HS-27A (cell line): ENCODE results near the gene IQSEC1.

Source experiments
- DNase-seq: peaks from one replicate; pipeline ENCODE4 v3.0.0-alpha.2; 2012; ENCODE audit warnings: low read depth, missing footprints

The IQSEC1 gene

GRCh38 chr3:12934431-12934830, 138.8 kb downstream of the IQSEC1 start:
- DNase-seq: no peak

DNA sequence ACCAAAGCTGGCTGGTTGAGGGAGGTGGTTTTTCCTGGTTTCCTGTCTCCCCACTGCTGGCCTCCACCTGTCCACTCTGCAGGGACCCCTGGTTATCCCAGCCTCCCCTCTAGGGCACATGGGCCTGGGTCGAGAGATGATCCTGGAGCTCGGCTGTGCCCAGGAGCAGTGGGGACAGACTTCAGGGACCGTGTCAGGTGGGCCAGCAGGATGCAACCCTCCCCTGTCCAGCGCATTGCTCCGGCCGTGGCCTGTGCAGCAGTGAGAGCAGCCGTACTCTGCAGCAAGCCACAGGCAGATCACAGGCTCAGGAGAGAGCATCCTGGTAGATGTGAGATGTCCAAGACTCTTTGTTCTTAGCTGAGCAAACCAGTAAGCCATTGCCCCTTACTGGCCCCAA, 139.3 kb downstream of the IQSEC1 start:
- DNase-seq: no peak

DNA sequence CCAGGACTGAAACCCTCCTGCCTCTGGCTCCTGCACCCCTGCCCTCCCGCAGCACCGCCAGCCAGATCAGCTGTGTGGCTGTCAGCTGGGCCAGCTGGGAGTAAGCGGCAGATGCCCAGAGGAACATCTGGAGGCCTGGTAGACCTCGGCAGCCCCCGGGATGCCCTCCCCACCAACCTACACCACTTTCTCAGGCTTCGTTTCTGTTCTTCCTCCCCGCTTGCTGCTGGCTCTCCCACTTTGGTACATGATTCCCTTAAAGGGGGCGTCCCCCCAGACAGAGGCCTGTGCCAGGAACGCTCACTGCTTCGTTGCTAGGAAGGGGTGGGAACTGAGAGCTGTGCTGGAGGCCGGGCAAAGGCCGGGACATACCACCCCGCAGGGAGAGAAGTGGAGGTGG, 140.5 kb downstream of the IQSEC1 start:
- no peak for DNase-seq

- DNase-seq: no peak
Measured at GRCh38 chr3:12932347-12932746, 140.9 kb downstream of the IQSEC1 start.

- DNase-seq: no peak
Measured at GRCh38 chr3:12931273-12931905, 141.8 kb downstream of the IQSEC1 start.

DNA sequence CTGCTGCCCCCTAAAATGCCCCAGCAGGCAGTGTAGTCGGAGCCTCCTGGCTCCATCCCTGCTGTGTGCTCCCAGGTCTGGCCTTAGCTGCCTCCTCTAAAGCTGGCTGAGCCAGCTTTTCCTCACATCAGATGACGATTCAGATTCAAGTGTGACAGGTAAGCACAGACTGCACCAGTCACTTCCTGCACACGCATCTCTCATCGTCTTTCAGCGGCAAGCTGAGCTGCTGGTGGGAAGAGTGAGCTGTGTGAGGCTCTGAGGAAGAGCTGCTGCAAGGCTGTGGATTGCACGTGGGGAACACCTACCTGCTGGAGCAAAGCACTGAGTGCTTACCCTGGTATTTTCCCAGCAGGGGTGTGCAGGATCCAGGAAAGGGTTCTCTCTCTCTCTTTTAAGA, 143.4 kb downstream of the IQSEC1 start:
- no peak for DNase-seq

DNA sequence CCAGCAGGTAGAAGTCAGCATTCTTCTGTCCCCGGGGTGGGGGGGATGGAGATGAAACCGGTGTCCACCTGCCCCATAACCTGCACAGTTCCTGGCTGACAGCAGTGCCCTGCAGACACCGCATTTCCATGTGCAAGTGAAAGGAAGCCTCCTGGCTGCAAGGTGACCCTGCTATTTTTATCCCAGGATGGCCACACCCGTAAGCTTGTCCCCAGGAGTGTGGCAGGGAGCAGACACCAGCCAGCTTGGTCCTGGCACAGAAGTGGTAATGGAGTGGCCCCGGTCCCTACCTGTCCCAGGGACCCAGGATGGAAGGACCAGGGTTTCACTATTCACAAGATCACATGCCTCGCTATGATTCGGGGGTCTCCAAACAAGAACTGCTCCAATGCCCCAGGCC, 146.6 kb downstream of the IQSEC1 start:
- no peak for DNase-seq

GRCh38 chr3:12925648-12926047, 147.6 kb downstream of the IQSEC1 start:
- DNase-seq: no peak

DNA sequence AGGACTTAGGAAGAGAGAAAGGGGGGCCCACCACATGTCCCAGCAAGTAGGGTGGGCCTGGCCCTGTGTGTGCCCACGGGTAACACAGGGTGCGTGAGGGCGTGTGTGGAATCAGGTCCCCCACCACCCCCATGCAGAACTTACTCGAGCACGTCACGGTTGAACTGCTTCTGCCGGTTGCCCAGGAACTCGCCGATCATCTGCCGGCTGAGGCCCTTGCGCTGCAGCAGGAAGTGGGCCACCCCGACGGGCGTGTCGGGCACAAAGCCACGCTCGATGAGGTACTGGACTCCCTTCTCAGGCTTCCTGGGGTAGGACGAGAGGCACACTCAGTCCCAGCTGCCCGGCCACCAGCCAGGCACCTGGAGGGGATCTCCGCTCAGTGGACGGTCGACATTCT, 148.8 kb downstream of the IQSEC1 start:
- DNase-seq: no peak

- no peak for DNase-seq
Measured at GRCh38 chr3:12922881-12923431, 150.3 kb downstream of the IQSEC1 start.

GRCh38 chr3:12922306-12922705, 150.9 kb downstream of the IQSEC1 start:
- DNase-seq: no peak

DNA sequence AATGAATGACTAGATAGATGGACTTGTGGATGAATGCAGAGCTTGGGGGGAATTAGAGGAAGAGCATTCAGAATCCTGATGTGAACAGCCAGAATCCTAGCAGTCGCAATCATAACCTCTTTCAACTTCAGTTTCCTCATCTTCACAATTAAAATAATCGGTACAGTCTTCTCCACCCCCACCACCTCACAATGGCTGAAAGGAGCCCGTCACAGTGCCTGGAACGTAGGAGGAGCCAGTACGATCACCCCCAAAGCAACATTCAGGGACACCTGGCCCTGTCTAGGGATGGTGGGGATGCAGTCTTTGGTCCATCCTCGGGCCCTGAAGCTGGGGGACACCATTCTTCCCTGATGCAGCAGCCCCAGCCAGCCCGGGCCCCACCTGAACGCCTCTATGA, 151.5 kb downstream of the IQSEC1 start:
- DNase-seq: no peak

DNA sequence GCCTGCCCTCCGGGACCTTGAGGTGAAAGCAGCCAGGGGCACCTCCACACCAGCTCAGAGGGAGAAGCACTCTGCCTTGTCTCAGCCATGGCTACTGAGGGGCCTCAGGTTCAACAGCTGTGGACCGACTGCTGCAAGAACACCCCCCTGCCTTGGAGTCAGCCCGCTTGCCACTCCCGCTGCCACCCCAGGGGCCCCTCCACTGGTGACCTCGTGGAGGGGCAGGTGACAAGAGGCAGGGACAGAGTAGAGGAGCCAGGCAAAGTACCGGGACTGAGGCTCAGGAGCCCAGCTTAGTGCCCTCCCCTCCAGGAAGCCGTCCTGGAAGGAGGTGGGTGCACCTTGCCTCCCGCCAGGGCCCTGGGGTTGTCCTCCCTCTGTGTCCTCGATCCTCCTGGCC, 152.3 kb downstream of the IQSEC1 start:
- no peak for DNase-seq

DNA sequence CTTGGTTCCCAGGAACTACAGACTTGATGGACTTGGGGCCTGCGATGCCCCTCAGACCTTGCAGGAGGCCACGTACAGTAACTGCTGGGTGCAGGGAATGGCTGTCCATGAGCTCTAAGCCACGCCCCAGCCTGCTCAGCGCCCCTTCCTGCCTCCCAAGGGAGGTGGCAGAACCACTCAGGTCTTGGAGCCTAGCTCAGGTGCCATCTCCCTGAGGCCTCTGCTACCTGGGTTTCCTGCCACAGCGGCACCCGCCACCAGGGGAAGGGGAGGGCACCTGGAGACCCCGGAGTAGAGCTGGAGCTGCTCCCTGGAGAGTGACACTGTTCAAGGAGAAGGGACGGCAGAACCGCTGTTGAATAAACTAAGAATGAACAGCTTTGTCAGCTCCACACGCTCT, 154.0 kb downstream of the IQSEC1 start:
- DNase-seq: no peak

- DNase-seq: no peak
Measured at GRCh38 chr3:12918231-12918630, 155.0 kb downstream of the IQSEC1 start.

GRCh38 chr3:12916159-12916558, 157.1 kb downstream of the IQSEC1 start:
- no peak for DNase-seq

DNA sequence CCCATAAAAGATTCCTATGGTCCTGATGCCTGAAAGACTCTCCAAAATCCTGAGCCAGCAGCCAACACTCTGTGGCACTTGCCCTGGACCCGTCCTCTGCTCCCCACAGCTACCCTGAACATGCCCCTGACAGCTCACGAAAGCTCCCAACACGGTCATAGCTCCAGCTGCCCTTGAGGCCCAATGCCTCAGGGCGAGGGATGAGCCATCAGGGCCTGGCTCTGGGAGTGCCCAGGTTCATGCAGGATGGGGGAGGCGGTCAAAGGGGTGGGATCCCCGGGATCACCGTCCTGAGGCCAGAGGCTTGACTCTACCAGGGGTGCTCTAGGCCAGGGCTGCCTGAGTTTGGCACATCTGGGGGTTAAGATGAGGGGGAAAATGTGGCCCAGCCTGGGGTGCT, 159.1 kb downstream of the IQSEC1 start:
- DNase-seq: no peak

DNA sequence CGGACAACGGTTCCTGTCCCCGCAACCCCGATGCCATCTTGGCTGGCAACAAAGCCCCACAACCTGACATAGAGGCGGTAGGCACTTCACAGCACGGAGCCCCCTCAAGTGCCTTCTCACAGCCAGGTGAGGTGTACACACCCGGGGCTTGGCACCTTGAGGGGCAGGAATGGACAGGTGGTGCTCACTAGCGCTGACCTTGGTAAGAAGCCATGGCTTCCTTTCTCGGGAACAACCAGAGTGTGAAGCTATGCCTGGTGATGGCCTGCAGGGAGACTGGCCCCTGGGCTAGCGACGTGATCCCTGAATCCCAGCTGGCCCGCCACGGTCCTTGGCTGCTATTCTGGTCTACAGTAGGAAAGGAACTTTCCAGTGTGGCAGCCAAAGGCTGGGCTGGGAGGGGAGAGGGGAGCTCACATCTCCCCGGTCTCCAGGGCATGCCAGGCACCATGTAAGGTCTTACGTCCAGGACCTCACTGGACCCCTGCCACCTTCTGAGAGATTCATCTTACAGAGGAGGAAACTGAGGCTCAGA, 161.3 kb downstream of the IQSEC1 start:
- no peak for DNase-seq

DNA sequence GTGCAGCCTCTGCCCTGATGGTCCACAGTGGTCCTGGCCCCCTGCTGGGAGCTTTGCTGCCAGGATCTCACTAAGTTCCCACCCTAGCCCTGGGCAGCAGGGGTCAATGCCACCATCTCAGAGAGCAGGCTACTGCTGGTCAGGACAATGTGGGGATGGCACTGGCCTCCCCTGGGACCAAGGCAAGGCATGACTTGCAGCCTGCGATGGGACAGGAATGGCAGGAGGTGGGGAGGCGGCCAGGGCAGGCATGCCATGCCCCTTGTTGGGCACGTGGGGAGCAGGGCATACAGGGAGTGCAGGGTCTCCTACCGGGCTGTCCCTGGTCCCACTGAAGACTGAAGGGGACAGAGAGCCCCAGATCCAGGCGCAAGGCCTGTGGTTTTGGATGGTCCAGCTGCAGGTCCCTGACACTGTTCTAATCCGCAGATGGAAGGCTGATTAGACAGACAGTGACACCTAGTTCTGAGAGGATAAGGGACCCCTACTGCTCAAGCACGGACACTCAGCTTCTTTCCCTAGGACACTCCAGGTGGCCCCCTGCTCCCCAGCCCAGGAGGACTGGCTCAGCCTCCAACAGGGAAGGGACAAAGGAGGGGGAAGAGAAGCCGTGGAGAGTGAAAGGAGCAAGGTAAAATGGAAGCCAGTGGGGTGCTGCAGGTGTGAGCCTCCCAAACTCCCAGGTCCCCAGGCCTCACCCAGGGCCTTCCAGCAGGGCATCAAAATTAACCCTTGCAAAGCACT, 162.7 kb downstream of the IQSEC1 start:
- DNase-seq: no peak

DNA sequence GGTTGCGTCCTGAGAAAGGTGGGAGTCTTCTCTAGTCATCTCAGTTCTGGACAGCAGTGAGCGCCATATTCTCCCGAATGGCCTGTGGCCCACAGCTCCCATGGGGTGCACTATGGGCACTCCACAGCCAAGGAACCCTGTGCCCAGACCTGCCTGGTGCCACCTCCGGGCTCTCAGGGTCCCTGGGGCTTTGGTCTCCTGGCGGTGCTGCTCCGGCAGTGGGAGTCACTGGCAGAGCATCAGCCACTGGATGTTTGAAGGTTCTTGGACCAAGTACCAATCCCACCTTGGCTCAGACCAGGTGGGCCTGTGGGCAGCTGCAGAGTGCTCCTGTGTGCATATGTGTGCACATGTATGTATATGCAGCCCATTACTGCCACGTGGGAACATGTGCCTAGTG, 163.5 kb downstream of the IQSEC1 start:
- no peak for DNase-seq

GRCh38 chr3:12908859-12909258, 164.4 kb downstream of the IQSEC1 start:
- DNase-seq: no peak

DNA sequence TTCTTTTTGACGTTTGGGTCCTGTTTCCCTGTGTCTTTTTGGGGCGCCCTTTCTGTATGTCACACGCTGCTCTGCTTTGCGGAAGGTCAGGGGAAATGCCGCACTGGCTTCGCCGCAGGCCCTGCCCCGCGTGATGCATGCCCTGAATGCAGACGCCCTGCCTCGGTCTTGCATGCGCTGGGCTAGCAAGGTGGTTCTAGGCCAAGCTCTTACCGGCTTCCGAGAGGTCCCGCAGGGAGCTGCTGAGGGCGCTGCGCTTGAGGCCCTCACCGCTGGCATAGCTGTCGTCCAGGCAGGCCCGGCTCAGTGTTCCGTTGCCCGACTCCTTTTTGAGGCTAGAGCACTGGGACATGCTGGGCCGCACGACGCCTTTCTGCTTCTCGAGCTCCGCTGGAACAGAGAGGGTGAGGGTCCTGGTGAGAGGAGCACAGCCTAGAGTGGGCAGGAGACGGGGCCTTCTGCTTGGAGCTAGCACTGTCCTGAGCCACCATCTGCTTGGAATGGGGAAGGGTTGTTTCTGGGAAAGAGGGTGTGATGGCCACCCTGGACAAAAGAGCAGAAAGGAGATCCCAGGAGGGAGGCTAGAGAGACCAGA, 165.0 kb downstream of the IQSEC1 start:
- DNase-seq: no peak

DNA sequence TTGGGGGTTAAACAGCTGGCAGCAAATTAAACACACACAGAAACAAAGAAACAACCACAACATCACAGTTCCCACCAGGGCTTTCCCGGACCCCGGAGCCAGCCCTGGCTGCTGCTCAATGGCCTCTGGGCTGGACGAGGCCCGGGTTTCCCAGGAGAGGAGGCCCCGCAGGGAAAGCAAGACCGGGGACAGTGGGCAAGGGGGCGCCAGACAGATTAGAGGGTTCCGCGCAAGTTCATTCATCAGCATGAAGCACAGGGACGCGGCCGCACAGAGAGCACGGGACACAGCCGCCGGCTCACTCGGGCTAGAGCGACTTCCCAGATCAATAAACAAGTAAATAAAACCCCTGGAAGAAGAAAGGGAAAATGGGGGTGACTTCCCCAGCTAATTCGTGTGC, 165.5 kb downstream of the IQSEC1 start:
- no peak for DNase-seq
